Measurements from ENCODE around the gene LRRC49.

The LRRC49 gene

DNA sequence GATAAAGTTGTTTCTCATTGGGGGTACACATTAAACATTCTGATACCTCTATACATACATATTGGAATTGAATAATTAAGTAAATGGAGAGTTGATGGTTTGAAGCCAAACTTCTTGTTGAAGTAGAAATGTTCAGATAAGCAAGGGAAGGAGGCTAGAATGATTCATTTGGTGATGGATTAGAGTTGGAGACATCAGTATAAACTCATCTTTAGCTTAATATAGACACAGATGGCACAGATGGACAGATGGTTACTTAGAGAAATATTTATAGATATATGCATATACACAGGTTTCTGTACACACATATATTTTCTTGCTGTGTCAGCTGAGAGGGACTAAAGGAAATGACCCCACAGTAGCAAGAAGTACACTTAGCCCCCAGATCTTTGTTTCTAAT is 69.5 kb downstream of the LRRC49 start:
- no peak for TF ChIP-seq CTCF (IDR thresholded peaks at IDR 0.05; ENCODE audit: low read depth, low read length)

GRCh38 chr15:70963199-70963598 is 70.6 kb downstream of the LRRC49 start:
- no peak for TF ChIP-seq CTCF (IDR thresholded peaks at IDR 0.05; ENCODE audit: low read depth, low read length)
- DNase-seq (ENCODE audit: low read depth in 2 of 2) = no peak
- no peak overlapping the region for H3K4me3 ChIP-seq (replicated peaks in 1 of 2; ENCODE audit: low read depth in 2 of 2, low read length in 2 of 2)

More for the DNA sequence above, 69.5 kb downstream of the LRRC49 start:
- DNase-seq (ENCODE audit: low read depth in 2 of 2) = no peak
- no peak overlapping the region for H3K4me3 ChIP-seq (replicated peaks in 1 of 2; ENCODE audit: low read depth in 2 of 2, low read length in 2 of 2)

GRCh38 chr15:70964058-70964457 is 71.4 kb downstream of the LRRC49 start:
- DNase-seq (ENCODE audit: low read depth in 2 of 2) = peak in 1 of 2 donors; percentile 35

DNA sequence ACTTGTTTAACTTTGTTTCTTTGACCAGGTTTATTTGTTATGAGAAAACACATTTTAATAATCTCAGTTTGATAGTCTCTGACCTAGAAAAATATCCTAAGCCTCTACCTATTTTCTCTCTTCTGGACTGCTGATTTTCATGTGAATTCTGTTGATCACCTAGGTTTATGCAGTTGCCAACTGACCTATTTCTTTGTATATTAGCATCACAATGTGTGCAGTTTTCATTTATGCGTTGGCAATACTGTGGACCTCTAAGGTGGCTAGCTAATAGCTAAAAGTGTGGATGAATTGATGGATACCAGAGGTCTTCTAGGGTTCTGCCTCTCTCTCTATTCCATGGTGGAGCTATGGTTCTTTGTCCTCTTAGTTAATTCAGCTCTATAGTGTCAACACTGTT is 72.1 kb downstream of the LRRC49 start:
- no peak for DNase-seq (ENCODE audit: low read depth in 2 of 2)
- TF ChIP-seq CTCF (IDR thresholded peaks at IDR 0.05; ENCODE audit: low read depth, low read length) = no peak
- H3K4me3 ChIP-seq (replicated peaks in 1 of 2; ENCODE audit: low read depth in 2 of 2, low read length in 2 of 2) = no peak overlapping the region

More at GRCh38 chr15:70964058-70964457, 71.4 kb downstream of the LRRC49 start:
- H3K4me3 ChIP-seq (replicated peaks in 1 of 2; ENCODE audit: low read depth in 2 of 2, low read length in 2 of 2) = no peak overlapping the region
- TF ChIP-seq CTCF (IDR thresholded peaks at IDR 0.05; ENCODE audit: low read depth, low read length) = no peak

GRCh38 chr15:70967646-70968045 is 75.0 kb downstream of the LRRC49 start:
- DNase-seq (ENCODE audit: low read depth in 2 of 2) = no peak
- H3K4me3 ChIP-seq (replicated peaks in 1 of 2; ENCODE audit: low read depth in 2 of 2, low read length in 2 of 2) = no peak overlapping the region
- no peak for TF ChIP-seq CTCF (IDR thresholded peaks at IDR 0.05; ENCODE audit: low read depth, low read length)

DNA sequence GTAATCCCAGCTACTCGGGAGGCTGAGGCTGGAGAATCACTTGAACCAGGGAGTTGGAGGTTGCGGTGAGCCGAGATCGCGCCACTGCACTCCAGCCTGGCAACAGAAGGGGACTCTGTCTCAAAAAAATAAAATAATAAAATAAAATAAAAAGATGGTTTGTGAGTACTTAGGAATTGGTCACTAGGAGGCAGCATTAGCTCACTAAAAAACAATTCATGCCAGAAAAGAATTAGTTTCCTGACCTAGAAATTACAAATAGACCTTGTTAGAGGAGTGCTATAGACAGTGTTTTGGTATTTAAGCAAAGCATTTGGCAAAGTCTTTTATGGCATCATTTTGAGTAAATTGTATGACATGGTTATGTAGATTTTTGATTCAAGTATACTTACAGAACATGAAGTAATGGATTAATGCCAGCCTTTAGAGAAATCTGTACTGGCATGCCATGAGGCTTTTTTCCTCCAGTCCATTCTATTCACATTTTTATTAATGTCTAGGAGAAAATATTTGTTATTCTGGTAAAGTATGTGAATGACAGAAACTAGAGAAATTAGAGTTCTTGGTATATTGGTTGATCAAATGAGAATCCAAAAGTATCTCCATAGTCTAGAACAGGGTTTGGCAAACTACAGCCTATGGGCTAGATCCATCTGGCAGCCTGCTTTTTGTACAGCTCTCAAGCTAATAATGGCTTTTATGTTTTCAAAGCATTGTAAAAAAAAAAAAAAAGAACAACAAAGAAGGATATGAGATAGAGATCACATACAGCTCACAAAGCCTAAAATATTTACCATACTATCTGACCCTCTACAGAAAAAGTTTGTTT is 81.6 kb downstream of the LRRC49 start:
- TF ChIP-seq CTCF (IDR thresholded peaks at IDR 0.05; ENCODE audit: low read depth, low read length) = peak; percentile 41
- peak; percentile 81 to 85 for DNase-seq (ENCODE audit: low read depth in 2 of 2)
- H3K4me3 ChIP-seq (replicated peaks in 1 of 2; ENCODE audit: low read depth in 2 of 2, low read length in 2 of 2) = no peak overlapping the region

Data from cardiac fibroblast (primary cell).